ENCODE measurements around the gene BHLHE40. TPM values are rescaled to one million over a fixed set of nuclear protein-coding genes. Genes with fewer than 3 reads are reported as not detected.

The BHLHE40 gene
- total RNA-seq, 4 donors from 2014 or later: 8.3 to 170 (median 19.4) TPM

DNA sequence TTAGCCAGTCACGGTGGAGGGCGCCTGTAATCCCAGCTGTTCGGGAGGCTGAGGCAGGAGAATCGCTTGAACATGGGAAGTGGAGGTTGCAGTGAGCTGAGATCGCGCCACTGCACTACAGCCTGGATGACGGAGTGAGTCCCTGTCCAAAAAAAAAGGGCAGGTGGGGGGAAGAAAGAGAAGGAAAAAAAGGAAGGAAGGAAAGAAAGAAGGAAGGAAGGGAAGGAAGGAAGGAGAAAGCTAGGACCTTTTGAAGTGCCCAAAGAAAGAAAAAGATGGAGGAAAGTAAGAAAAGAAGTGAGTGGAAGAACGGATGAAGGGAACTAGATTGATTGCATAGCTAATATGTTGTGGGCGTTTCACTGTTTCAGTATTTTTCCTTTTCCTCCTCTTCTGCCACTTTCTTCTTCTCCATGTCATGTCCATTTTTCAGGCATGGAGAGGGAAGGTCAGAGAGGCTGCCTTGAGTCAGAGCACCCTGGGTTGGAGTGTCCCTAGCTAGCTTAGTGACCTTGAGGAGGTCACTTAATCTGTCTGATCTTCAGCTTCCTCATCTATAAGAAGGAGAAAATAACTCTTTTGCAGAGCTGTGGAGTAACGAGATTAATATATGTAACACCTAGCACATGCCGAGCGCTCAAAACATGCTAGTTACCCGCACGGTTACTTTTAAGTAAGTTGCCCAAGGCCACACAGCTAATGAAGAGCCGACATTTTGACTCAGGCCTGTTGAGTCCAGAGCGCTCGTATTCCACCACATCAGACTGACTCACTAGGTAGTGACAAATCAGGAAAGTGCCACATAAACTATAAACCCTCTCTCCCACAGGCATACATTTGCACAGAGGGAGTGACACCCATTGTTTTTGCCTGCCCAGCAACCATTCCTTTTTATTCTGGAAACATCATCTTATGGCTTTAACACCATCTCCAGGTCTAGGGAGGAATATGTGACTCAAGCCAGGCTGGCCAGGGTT lies 42.2 kb downstream of the BHLHE40 start:
- Histone ChIP-seq H3K27ac (replicated peaks in 1 of 4) (peak overlapping the region in 1 of 4 donors; percentile 51), H3K4me1 (peaks cover 24 to 34% (median 28%) of the 10 kb centered on the region in 4 donors), H3K9me3 (no peaks in the 10 kb centered on the region), H3K27me3 (no peaks in the 10 kb centered on the region), H3K36me3 (no peaks in the 10 kb centered on the region), H3K4me3 (no peak overlapping the region)
- no peak for DNase-seq (ENCODE audit: extremely low spot score)
- TF ChIP-seq, protein P1, sequence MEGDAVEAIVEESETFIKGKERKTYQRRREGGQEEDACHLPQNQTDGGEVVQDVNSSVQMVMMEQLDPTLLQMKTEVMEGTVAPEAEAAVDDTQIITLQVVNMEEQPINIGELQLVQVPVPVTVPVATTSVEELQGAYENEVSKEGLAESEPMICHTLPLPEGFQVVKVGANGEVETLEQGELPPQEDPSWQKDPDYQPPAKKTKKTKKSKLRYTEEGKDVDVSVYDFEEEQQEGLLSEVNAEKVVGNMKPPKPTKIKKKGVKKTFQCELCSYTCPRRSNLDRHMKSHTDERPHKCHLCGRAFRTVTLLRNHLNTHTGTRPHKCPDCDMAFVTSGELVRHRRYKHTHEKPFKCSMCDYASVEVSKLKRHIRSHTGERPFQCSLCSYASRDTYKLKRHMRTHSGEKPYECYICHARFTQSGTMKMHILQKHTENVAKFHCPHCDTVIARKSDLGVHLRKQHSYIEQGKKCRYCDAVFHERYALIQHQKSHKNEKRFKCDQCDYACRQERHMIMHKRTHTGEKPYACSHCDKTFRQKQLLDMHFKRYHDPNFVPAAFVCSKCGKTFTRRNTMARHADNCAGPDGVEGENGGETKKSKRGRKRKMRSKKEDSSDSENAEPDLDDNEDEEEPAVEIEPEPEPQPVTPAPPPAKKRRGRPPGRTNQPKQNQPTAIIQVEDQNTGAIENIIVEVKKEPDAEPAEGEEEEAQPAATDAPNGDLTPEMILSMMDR (IDR thresholded peaks at IDR 0.05): no peak
- TF ChIP-seq POLR2A (IDR thresholded peaks at IDR 0.05; ENCODE audit: low read depth) (no peak), EP300 (IDR thresholded peaks at IDR 0.05) (no peak), POLR2AphosphoS5 (IDR thresholded peaks at IDR 0.05) (no peak)
- WGBS: 91% methylated on average over 17 of the region's 17 CpGs
- intact Hi-C loops (cut with DNase I): loop anchor here (10.0 kb wide), 1 partner anchor 117 kb away; no protein-coding TSS in a partner anchor

DNA sequence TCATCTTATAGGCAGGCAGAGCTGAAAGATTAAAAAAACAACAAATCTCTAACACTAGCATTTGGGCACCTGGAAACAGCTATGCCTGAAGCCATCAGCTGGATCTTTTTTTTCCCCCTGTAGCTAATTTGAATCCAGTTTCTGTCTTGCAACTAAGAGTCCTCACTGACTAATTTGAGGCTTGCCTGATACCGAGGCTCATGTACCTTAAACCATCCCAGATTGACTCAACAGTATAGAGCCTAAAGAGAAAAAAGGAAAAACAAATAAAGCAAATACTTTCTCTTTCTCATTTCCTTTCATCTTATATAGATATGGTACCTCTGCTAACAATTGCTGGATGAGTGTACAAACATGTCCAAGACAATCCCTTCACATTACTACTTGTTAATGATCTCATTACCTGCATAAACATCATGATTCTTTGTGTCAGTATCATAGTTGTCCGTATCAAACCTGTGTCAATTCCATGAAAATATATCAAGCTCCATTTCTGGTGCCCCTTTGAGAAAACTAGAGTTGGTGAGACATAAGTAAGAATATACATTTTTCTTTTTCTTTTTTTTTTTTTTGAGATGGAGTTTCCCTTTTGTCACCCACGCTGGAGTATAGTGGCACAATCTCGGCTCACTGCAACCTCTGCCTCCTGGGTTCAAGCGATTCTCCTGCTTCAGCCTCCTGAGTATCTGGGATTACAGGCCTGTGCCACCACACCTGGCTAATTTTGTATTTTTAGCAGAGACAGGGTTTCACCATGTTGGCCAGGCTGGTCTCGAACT lies 43.1 kb downstream of the BHLHE40 start:
- intact Hi-C loops (cut with DNase I): loop anchor here (10.0 kb wide), 1 partner anchor 118 kb away; no protein-coding TSS in a partner anchor
- 88% methylated on average over 6 of the region's 6 CpGs for WGBS
- no peak for DNase-seq (ENCODE audit: extremely low spot score)

DNA sequence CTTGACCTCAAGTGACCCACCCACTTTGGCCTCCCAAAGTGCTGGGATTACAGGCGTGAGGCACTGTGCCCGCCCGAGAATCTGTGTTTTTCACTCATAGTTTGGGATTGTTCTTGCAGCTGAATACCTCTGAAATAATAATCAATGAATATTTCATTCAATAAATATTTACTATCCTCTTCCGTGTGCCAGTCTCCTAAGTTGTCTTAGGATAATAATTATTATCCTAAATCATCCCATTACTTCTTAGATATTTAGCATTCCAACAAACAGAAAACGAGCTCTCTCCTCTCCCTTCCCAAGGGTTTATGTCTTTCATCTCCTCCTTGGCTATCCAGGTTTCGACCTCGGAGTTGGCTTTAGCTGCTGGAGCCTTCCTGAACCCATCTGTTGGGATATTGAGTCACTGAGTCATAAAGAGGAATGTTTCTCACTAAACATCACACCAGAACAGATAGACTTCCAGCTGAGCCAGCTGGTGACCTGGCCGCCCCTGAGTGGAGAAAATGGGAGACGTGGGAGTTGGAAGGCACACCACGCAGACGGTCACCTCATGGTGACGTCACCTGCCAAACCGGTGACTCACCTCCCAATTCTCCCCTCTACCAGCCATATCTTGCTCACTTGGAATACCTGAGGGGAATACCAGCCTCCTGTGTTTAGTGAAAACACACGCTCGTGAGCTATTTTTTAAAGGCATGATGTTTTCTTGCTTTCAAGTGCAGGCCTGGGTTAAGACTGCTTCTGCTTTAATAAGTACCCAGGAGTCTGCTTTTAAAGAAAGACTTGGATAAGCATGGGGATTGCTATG lies 43.9 kb downstream of the BHLHE40 start:
- no peak for DNase-seq (ENCODE audit: extremely low spot score)
- Histone ChIP-seq H3K4me3 (no peak overlapping the region), H3K36me3 (no peaks in the 10 kb centered on the region), H3K9me3 (no peaks in the 10 kb centered on the region), H3K27me3 (no peaks in the 10 kb centered on the region), H3K27ac (replicated peaks in 1 of 4) (peak overlapping the region; percentile 51 to 63 (median 54)), H3K4me1 (peaks cover 12 to 22% (median 19%) of the 10 kb centered on the region in 4 donors)
- WGBS: 50% methylated on average over 15 of the region's 15 CpGs
- intact Hi-C loops (cut with DNase I): loop anchor here (10.0 kb wide), 1 partner anchor 118 kb away; no protein-coding TSS in a partner anchor
- TF ChIP-seq, protein P1 (IDR thresholded peaks at IDR 0.05): no peak
- TF ChIP-seq EP300 (IDR thresholded peaks at IDR 0.05) (no peak), POLR2A (IDR thresholded peaks at IDR 0.05; ENCODE audit: low read depth) (no peak), POLR2AphosphoS5 (IDR thresholded peaks at IDR 0.05) (peak; percentile 50 to 70)

More for the DNA sequence above, 43.1 kb downstream of the BHLHE40 start:
- TF ChIP-seq EP300 (IDR thresholded peaks at IDR 0.05): no peak
- TF ChIP-seq, protein P1 (IDR thresholded peaks at IDR 0.05): no peak
- no peak overlapping the region for H3K4me3 ChIP-seq
- H3K27ac ChIP-seq (replicated peaks in 1 of 4): peak overlapping the region in 2 of 4 donors; percentile 51
- no peaks in the 10 kb centered on the region for H3K9me3 ChIP-seq
- H3K27me3 ChIP-seq: no peaks in the 10 kb centered on the region
- H3K36me3 ChIP-seq: no peaks in the 10 kb centered on the region
- H3K4me1 ChIP-seq: peaks cover 20 to 30% (median 26%) of the 10 kb centered on the region in 4 donors

DNA sequence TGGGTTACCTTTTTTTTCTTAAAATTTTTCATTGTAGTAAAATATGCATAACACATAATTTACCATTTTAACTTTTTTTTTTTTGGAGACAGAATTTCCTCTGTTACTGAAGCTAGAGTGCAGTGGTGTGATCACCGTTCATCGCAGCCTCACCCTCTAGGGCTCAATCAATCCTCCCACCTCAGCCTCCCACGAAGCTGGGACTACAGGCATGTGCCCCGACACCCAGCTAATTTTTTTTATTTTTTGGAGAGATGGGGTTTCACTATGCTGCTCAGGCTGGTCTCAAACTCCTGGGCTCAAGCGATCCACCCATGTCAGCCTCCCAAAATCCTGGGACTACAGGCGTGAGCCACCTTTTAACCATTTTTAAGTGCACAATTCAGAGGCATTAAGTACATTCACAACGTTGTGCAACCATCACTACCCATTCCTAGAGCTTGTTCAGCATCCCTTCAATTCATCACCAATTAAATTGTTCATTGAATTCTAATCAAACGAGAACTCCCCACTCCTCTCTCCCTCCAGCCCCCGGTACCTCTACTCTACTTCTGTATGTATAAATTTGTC lies 44.6 kb downstream of the BHLHE40 start:
- Histone ChIP-seq H3K27ac (replicated peaks in 1 of 4) (peak overlapping the region; percentile 51 to 63 (median 54)), H3K36me3 (no peaks in the 10 kb centered on the region), H3K4me3 (no peak overlapping the region), H3K4me1 (peaks cover 8 to 16% (median 13%) of the 10 kb centered on the region in 4 donors), H3K27me3 (no peaks in the 10 kb centered on the region), H3K9me3 (no peaks in the 10 kb centered on the region)
- WGBS: 94% methylated on average over 9 of the region's 9 CpGs
- TF ChIP-seq, protein P1 (IDR thresholded peaks at IDR 0.05): no peak
- TF ChIP-seq EP300 (IDR thresholded peaks at IDR 0.05) (no peak), POLR2A (IDR thresholded peaks at IDR 0.05; ENCODE audit: low read depth) (no peak), POLR2AphosphoS5 (IDR thresholded peaks at IDR 0.05) (no peak)
- intact Hi-C loops (cut with DNase I): loop anchor here (10.0 kb wide), 1 partner anchor 119 kb away; no protein-coding TSS in a partner anchor
- no peak for DNase-seq (ENCODE audit: extremely low spot score)

Data from esophagus muscularis mucosa (tissue), 4 donors.